ENCODE results near the gene CTRL. TPM values are rescaled to one million over a fixed set of nuclear protein-coding genes. Genes with fewer than 3 reads are reported as not detected.

The CTRL gene
- total and polyA plus RNA-seq, 2 donors (not counting 3 experiments of a cell fraction or from before 2014, with no cell fraction given), result 1.0 to 1.1 TPM

DNA sequence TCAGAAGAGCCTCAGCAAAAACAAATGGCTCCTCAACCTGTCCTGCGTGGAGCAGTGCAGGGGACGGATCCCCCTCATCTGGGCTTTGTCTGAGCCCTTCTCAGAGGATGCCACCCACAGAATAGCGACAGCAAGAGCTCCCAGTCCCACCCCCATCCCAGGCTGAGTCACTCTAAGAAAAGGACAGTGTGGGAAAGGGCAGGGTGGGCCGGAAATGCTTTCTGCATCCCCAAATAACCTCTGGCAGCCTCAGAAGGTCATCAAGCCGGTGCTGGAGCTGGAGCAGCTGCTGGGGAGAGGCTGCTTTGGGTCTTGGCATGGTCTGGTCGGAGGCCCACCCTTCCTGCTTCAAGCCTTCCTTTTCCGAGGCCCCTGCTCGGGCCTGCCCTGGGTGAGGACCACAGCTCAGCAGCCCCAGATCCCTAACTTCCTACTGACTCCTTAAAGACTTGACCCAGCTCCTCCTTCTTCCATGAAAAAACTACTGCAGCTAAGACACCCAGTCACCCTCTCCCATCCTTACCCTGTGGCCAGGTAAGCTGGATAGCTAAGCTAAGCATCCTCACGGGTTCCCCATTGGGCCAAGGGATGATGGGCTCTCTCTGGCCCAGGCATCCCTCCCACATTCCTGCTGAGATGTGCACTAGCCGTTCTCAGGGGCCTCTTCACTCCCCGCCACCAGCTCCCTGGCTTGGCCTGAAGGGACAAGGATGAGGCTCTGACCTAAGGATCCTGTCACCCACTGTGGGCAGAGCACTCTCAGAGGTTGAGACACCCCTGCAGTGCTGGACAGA, 28.1 kb upstream of the CTRL start:
- H3K36me3 ChIP-seq (ENCODE audit: control insufficient read depth in 2 of 2, extremely low read depth in 1 of 2, insufficient read depth in 2 of 2, low read length in 2 of 2), result peaks cover 12 to 55% of the 10 kb centered on the region in 2 experiments
- no TSS peak for BruUV-seq (replicated peaks)
- H3K27me3 ChIP-seq (ENCODE audit: control insufficient read depth in 2 of 2, insufficient read depth in 2 of 2, low read length in 2 of 2), result no peaks in the 10 kb centered on the region
- no peak for TF ChIP-seq FOS (IDR thresholded peaks at IDR 0.05; ENCODE audit: borderline replicate concordance, insufficient read depth, low read length)
- TF ChIP-seq EZH2 (IDR thresholded peaks at IDR 0.05; ENCODE audit: borderline replicate concordance, low read depth, low read length, severe bottlenecking), result no peak
- TF ChIP-seq, protein P1, sequence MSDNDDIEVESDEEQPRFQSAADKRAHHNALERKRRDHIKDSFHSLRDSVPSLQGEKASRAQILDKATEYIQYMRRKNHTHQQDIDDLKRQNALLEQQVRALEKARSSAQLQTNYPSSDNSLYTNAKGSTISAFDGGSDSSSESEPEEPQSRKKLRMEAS (IDR thresholded peaks at IDR 0.05; ENCODE audit: insufficient read depth, insufficient read length), result no peak
- TF ChIP-seq, protein P2, sequence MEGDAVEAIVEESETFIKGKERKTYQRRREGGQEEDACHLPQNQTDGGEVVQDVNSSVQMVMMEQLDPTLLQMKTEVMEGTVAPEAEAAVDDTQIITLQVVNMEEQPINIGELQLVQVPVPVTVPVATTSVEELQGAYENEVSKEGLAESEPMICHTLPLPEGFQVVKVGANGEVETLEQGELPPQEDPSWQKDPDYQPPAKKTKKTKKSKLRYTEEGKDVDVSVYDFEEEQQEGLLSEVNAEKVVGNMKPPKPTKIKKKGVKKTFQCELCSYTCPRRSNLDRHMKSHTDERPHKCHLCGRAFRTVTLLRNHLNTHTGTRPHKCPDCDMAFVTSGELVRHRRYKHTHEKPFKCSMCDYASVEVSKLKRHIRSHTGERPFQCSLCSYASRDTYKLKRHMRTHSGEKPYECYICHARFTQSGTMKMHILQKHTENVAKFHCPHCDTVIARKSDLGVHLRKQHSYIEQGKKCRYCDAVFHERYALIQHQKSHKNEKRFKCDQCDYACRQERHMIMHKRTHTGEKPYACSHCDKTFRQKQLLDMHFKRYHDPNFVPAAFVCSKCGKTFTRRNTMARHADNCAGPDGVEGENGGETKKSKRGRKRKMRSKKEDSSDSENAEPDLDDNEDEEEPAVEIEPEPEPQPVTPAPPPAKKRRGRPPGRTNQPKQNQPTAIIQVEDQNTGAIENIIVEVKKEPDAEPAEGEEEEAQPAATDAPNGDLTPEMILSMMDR (IDR thresholded peaks at IDR 0.05; ENCODE audit: extremely low read depth in 1 of 2, insufficient read depth in 1 of 2, low read depth in 1 of 2, low read length in 2 of 2), result no peak
- no peak for TF ChIP-seq POLR2A (IDR thresholded peaks at IDR 0.05; ENCODE audit: low read depth, low read length)
- no peak for TF ChIP-seq JUN (IDR thresholded peaks at IDR 0.05; ENCODE audit: borderline replicate concordance, insufficient read depth, insufficient read length, low read depth)
- TF ChIP-seq GATA2 (IDR thresholded peaks at IDR 0.05; ENCODE audit: insufficient read depth, insufficient read length, low read depth, low read length), result no peak
- no peak for TF ChIP-seq MYC (IDR thresholded peaks at IDR 0.05; ENCODE audit: low read depth, low read length)
- no peak for TF ChIP-seq POLR2AphosphoS5 (IDR thresholded peaks at IDR 0.05; ENCODE audit: insufficient read depth, low read depth, low read length)
- H3K79me2 ChIP-seq (ENCODE audit: control insufficient read depth, insufficient read depth, low read length), result peaks cover 19% of the 10 kb centered on the region
- FAIRE-seq (no peak), DNase-seq (ENCODE audit: low read depth, low spot score) (no peak)
- no peaks in the 10 kb centered on the region for H4K20me1 ChIP-seq (replicated peaks; ENCODE audit: control insufficient read depth, extremely low read depth, insufficient read depth, low read length)
- intact Hi-C loops (cut with micrococcal nuclease), result no loop called here
- H3K9me3 ChIP-seq (replicated peaks; ENCODE audit: control insufficient read depth, insufficient read depth, low read length), result no peaks in the 10 kb centered on the region
- H2AFZ ChIP-seq (ENCODE audit: low read depth, low read length), result no peak overlapping the region
- CTCF ChIA-PET, result interaction anchor here (1.0 to 1.5 kb wide), 2 partner anchors 18 to 81 kb away, joined by 3 to 5 read pairs; no protein-coding TSS in a partner anchor
- H3K4me1 ChIP-seq (ENCODE audit: control insufficient read depth, extremely low read depth, insufficient read depth, low read length), result no peaks in the 10 kb centered on the region
- no peak overlapping the region for H3K9ac ChIP-seq (replicated peaks; ENCODE audit: extremely low read depth, insufficient read depth, low read length)
- H3K9me1 ChIP-seq (replicated peaks; ENCODE audit: control insufficient read depth, extremely low read depth, insufficient read depth, low read length), result no peaks in the 10 kb centered on the region
- dilution Hi-C loops (cut with MboI; ENCODE audit: extremely low pct_ligation_motif_present, low sequenced_read_pairs), result no loop called here
- no peak overlapping the region for H3K4me3 ChIP-seq (replicated peaks in 1 of 3; ENCODE audit: insufficient read depth in 1 of 3, low read depth in 1 of 3, low read length in 3 of 3)
- POLR2A ChIA-PET, result interaction anchor here (1.1 kb wide), 1 partner anchor 24 kb away, joined by 3 read pairs; no protein-coding TSS in a partner anchor
- H3K27ac ChIP-seq (ENCODE audit: insufficient read depth, low read depth, low read length), result no peak overlapping the region
- no peak overlapping the region for H3K4me2 ChIP-seq (ENCODE audit: insufficient read depth, low read length)

Measured in endothelial cell of umbilical vein (primary cell).